Measurements from ENCODE around the gene ALCAM.

Gene ALCAM

DNA sequence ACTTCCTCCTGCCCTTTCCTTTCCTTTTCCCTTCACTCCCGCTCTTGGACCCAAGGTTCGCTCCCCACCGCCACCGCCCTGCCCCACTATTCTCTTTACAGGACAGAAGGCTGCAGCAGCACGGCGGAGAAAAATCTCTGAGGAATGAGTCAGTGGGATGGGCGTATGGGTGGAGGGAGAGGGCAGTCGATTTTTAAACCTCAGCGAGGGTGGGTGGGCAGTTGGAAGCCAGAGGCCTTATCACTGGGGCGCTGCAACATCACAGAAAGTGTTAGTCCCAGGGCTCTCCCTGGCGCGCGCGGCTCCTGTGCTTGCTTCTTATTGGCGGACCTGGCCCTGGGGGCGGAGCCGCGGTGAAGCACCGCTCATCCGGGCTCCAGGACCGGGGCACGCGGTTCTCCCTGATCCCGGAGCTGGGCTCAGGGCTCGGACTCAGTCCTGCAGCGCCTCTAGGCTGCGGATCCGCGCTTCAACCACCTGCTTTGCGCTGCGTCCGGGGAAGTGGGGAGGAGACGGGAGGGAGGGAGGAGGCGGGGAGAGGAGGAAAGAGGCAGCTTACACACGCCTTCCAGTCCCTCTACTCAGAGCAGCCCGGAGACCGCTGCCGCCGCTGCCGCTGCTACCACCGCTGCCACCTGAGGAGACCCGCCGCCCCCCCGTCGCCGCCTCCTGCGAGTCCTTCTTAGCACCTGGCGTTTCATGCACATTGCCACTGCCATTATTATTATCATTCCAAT, at the start of gene ALCAM:
Gene ALCAM, plus strand, starts transcription at position 584 of the 737 bp plus-strand sequence.
- peak; percentile 100 for DNase-seq (ENCODE audit: low read depth, low spot score)

DNA sequence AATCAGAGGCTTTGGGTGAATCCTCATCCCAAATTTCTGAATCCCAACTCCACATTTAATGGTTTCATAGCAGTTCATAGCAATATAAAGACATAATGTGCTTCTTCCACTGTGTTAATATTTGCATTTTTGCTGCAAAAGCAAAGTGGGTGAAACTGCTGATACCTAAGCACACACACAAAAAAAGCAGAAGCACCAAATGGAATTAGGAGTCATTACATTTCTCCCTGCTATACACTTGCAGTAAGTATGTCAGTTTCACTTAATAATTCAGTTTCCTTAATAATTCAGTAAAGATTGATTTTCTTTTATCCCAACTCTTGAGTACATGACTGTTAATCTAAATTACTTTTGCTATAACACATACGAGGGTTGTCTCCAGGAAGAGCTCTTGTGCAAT, 48.9 kb upstream of the ALCAM start:
- DNase-seq (ENCODE audit: low read depth, low spot score), result no peak

DNA sequence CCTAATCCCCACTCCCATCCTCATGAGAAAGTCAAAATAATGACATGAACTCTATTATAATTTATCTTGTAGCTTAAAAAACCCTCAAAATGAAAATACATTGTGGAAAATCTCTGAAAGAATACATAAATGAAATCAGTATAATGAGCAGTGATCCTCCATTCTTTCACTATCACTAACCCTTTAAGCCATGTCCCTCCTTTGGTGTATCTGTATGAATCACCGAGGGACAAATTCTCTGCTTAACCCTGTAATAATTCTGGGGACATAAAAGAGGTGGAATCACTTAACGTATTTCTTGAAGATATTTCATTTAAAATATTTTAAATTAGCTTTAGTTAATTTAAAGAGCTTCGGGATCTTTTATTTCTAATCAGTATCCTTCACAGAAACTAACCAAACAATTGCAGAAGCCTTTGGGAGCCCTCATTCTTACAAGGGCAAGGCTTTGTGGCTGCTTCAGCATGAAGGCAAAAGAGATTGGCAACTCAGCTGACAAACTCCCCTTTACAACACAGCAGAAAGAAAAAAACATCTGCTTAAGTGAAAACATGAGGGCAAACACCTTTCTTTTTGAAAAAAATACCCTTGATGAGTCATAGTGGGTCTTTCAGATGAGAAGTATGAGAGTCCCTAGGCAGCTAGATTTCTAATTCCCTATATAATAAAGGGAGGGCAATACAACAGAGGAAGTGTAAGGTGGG, 44.0 kb upstream of the ALCAM start:
- DNase-seq (ENCODE audit: low read depth, low spot score), result peak; percentile 11

DNA sequence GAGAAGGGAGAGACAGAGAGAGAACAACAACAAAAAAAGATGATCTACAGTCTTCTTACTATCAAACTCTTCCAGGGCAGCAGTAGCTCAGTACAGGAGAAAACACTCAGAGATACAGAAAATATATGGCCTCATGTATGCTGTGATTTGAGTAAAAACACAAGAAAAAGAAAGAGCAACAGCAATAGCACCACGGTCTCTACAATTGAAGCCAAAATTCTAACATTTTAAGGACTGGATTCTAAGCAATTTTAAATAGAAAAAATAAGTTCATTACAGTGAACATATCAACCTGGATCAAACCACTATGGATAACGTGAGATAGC, 43.5 kb upstream of the ALCAM start:
- no peak for DNase-seq (ENCODE audit: low read depth, low spot score)

DNA sequence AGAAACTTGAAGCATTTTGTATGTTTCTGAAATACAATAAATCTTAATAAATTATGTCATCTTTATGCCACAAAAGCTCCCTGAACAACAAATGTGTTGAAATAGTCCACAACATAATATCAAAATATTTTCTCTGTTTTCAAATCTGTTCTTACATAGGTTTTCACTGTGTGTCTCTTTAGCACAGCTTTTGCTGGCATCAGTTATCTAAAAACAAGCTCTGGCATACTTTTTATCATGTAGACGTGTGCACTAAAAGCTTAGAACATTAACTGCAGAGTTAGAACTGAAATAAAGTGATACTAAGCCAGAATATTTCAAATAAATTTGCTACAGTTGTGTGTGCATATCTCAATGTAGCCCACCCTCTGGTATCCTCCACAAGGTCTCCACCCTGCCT, 41.8 kb upstream of the ALCAM start:
- DNase-seq (ENCODE audit: low read depth, low spot score), result no peak

DNA sequence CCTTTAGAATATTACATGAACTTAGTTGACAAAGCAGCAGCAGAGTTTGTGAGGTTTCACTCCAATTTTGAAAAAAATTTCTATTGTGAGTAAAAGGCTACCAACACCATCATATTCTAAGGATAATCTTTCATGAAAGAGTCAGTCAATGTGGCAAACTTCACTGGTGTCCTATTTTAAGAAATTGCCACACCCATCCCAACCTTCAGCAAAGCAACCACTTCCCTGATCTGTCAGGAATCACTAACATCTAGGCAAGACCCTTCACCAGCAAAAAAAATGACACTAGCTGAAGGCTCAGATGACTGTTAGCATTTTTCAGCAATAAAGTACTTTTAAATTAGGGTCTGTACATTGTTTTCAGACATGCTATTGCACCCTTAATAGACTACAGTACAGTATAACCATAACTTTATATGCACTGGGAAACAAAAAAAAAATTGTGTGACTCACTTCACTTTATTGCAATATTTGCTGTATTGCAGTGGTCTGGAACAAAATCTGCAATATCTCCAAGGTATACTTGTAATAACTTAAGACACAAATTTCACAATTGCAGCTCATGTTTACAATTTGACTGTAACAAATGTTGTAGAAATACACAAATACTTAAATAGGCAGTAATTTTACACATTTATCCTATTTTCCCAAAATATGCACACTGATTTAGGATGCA, 38.9 kb upstream of the ALCAM start:
- no peak for DNase-seq (ENCODE audit: low read depth, low spot score)

DNA sequence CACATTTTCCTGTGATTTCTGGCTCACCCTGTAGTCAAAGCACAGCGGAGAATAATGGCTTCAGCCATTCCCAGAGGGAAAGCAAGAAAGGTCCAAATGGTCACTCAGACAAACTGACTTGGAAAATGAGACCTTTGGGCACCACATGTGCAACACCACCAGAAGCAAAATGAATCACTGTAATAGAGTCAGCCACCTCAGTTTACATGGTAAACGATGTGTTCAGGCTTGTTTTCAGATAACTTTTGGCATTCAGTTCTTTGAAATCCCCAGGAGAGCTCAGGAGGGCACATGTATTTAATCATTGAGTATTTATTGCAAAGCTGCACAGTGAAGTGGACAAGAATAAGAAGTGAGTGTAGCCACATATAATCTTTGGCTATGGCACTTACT, 38.4 kb upstream of the ALCAM start:
- DNase-seq (ENCODE audit: low read depth, low spot score), result no peak

DNA sequence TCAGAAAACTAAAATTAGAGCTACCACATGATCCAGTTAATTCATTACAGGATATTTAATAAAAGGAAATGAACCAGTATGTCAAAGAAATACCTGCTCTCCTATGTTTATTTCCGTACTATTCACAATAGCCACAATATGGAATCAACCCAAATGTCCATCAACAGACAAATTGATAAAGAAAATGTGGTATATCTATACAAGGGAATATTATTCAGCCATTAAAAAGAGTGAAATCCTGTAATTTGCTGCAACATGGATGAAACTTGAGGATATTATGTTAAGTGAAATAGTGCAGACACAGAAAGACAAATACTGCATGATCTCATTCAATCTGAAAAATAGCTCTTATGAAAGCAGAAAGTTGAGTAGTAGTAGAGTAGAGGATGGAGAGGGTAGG, 33.7 kb upstream of the ALCAM start:
- DNase-seq (ENCODE audit: low read depth, low spot score), result no peak

DNA sequence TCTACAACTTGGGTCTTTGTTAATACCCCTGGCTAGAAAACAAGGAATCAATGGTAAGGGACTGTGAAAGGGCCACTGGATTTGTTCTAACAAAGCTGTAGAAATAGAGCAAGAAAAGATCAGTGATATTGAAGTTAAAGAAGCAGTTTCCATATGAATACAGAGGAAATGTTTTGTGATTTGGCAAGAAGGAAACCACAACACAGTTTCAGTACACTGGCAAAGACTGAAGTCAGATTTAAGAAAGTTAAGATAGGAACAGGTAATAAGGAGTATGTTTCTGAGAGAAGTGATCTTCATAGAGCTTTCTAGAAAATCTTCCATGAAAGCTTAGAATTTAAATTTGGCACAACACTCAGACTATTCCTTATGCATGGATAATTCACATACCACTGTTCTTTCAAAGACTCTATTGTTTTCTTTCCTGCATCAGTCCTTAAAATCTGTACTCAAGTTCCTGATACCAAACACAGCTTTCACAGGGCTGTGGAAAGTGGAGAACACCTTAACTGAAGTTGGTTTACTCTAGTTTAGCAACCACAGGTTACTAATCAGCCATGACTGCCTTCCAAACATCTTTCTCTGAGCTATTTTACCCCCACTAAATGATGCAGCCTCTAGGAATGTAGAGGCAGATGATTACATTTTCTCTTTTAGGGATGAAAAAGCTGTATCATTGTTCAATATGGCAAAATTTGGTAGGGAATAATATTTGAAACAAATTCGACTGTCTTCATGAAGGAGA, 32.4 kb upstream of the ALCAM start:
- peak; percentile 46 for DNase-seq (ENCODE audit: low read depth, low spot score)

DNA sequence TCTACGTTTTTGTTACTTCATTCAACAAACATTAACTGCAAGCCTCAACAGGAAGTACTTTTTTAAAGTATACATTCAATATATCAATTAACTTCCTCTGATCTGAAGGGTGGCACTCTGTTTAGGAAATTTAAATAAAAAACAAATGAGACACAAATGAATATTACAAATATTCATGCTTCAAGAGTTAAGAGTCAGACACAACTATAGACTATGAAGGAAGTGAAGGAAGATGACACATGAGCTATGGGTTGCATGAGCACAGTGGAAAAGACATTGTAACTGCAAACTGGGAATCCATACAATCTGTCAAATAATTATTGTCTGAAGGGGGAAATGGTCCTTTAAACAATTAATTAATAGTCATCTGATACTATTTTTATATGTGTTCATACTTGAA, 26.8 kb upstream of the ALCAM start:
- DNase-seq (ENCODE audit: low read depth, low spot score), result no peak

DNA sequence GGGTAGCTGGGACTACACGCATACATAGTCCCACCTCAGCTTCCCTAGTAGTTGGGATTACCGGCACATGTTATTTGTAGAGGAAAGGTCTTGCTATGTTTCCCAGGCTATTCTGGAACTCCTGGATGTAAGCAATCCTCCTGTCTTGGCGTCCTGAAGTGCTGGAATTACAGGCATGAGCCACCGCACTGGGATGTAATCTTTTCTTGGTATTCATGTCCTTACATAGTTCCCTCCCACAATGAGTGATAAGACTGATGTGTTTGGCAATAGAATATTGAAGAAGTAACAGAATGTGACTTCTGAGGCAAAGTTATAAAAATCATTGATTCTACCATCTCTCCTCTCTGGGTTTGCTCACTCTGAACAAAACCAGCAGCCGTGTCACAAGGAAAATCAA, 22.7 kb upstream of the ALCAM start:
- peak; percentile 46 for DNase-seq (ENCODE audit: low read depth, low spot score)

DNA sequence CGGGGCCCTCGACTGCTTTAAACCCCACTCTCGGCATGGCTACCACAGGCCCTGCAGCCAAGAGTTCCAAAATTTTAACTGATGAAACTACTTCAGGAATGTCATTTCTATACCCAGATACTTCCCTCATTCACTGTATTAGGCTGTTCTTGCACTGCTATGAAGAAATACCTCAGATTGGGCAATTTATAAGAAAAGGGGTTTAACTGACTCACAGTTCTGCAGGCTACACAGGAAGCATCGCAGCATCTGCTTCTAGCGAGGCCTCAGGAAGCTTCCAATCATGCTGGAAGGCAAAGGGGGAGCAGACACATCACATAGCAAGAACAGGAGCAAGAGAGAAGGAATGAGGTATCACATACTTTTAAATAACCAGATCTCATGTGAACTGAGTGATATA, 21.6 kb upstream of the ALCAM start:
- DNase-seq (ENCODE audit: low read depth, low spot score), result no peak

DNA sequence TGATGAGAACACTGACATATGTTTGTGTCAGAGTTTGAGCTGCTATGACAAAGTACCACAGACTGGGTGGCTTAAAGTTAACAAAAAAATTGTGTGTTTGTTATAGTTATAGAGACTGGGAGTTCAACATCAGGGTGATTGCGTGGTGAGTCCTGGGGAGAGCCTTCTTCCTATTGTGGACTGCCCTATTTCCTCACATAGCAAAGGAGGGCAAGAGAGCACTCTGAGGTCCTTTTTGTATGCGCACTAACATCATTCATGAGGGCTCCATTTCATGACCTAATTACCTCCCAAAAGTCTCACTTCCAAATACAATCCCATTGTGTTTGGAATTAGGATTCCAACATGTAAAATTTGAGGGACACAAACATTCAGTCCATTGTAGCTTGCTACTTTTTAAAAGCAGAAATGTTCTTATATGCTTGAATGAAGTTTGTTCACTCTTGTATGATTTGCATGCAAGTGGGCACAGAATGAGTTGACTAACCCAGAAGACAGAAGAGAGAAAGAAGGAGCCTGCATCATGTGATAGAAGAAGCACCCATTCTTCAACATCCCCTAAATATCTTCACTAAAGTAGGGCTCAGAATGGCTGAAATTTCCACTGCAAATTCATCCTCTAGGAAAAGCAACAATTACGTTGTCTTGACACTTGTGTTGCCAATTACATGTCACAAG, 18.9 kb upstream of the ALCAM start:
- no peak for DNase-seq (ENCODE audit: low read depth, low spot score)

DNA sequence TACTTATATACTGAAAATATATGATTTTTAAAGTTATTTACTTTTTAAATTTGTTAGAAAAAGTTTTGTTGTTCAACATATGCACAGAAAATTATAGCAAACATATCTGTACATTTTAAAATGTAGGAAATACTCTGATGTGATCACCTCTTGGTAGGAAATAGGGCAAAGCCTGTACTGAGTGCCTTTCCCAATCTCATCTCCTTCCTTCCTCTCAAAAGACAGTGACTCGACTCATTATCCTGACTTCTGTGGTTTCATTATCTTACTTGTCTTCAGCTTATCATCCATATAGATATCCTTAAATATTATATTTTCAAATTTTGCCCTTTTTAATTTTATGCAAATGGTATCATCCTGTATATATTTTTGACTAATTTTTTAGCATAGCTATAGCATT, 18.4 kb upstream of the ALCAM start:
- no peak for DNase-seq (ENCODE audit: low read depth, low spot score)

DNA sequence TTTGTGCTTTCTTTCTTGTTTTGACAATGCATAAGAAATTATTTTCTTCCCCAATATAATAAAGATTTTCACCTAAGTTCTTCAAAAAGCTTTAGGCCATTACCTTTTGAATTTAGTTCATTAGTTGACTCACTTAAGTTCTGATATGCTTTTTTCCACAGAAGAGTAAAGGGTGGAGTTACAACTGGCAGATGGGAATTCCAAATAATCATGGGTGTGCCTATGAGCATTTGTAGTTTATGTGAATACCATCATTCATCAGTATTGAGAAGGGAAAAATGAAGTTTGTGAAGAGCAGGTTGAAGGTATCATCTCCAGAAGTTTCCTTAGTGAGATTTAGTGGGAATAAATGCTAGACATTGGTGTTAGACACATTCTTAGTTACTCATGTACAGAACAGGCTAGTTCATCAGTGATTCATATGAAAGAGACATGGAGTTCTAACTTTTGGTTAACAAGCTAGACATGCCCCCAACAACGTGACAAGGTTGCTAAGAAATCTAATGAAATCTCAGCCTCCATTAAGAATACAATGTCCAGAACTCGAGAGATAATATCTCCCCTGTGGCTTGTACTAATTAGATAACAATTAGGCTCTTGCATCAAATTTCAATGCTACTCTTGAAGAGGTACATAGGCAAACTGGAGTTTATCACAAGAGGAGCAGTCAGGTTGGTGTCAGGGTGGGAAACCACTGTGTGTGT, 16.9 kb upstream of the ALCAM start:
- DNase-seq (ENCODE audit: low read depth, low spot score), result no peak

DNA sequence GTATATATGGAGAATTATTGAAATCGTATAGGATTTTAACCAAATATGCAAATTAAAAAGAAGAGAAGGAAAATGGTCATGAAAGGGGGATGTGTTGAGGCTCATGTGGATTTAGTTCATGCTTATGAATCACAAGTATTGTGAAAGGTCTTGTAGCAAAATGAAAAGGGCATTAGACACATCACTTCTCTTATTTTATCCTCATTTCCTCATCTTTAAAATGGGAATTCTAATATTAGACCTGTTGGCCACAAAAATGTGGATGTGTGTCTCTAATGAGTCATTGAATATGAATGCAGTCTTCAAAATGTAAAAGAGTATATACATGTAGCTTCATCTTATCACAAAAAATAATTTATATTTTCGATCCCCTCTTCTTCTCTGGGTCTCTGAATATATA, 14.9 kb upstream of the ALCAM start:
- DNase-seq (ENCODE audit: low read depth, low spot score), result no peak

DNA sequence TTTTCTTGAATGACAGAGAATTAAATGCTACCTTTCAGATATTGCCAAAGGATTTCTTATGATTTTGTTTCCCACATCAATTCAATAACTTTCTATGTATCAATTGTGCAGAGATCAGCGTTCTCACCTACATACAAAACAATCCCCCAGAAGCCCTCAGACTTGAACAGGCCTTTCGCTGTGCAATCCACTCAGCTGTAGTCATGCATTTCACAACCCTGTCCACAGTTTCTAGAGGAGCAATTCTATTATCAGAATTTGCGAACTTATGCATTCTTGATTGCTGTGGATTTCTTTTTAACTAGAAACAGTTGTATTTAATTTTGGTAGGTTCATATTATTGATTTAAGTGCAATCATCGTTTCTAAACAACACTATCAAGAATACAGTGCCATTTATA, 13.7 kb upstream of the ALCAM start:
- no peak for DNase-seq (ENCODE audit: low read depth, low spot score)

DNA sequence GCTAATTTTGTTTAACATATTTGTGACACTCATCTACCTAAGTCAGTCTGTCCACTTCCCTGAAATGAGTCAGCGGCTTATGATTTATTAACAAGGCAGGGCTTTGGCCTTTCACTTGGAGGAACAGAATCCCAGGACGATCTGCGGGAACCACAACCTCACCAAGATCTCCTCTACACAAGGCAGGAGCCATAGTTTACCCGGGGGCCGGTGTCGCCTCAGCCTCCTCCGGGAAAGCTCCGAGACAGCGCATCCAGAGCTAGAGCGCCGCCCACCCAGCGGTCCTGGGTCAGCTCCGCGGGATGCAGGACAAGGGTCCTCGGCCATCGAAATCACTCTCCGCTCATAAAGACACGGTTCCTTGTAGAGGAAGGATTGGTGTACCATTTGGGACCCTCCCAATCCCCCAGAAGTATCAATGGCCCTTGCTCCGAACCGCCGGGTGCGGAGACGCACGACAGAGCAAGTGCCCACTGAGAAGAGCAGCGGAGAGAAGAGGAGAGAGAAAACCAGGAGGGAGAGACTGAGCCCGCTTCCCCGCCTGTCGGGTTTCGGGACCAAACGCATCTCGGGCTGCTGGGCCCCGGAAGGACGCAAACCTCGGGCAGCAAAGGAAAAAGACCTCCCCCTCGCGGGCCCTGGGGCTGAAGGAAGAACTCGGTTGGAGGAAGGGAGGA, 13.1 kb upstream of the ALCAM start:
- DNase-seq (ENCODE audit: low read depth, low spot score), result peak; percentile 66

DNA sequence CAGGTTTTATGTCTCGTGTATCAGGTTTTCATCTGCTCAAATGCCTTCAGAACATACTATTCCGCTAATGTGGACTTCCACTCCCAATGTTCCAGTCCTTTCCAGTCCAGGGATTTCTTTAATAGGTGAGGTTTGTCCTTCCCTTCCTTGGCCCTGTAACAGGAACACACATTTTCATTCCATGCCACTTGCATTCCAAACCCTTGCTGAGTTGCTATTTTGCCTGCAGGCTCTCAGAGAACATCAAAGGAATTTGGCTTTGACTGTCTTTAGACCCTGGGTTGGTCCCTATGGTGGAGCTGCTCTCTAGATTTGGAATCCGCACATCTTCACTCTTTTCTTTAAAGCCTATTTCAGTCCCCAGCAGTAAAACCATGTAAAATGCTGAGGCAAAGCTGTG, 12.3 kb upstream of the ALCAM start:
- DNase-seq (ENCODE audit: low read depth, low spot score), result peak; percentile 67

DNA sequence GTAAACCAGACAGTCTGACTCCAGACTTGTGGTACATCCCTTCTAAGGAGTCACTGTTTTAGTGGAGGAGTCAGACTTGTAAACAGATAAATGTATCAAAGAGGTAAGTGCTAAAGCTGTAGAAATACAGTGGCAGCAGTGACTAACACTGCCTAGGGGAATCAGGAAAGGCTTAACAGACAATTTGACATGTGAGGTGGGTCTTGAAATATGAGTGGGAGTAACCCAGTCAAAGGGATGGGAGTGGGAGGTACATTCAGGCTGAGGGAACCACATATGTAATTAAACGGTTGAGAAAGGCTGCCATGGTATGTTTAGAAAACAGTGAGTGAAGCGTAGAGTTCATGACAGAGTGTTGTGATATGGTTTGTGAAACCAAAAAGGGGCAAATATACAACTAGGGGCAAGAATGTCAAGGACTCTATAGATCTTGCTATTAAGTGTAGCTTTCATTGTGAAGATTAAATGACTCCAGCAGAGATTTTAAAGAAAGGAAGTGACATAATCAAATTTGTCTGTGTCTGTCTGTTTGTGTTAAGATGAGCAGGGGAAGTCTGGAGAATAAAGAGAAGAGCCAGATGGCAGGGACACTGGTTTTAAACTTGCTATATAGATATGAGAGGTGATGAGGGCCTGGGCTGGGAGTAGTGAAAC, 11.2 kb upstream of the ALCAM start:
- no peak for DNase-seq (ENCODE audit: low read depth, low spot score)
